ENCODE data around the gene WNT6. TPM values are rescaled to one million over a fixed set of nuclear protein-coding genes. Genes with fewer than 3 reads are reported as not detected.

The WNT6 gene
- total RNA-seq, 1 experiment from 2014 or later = 1.4 TPM

DNA sequence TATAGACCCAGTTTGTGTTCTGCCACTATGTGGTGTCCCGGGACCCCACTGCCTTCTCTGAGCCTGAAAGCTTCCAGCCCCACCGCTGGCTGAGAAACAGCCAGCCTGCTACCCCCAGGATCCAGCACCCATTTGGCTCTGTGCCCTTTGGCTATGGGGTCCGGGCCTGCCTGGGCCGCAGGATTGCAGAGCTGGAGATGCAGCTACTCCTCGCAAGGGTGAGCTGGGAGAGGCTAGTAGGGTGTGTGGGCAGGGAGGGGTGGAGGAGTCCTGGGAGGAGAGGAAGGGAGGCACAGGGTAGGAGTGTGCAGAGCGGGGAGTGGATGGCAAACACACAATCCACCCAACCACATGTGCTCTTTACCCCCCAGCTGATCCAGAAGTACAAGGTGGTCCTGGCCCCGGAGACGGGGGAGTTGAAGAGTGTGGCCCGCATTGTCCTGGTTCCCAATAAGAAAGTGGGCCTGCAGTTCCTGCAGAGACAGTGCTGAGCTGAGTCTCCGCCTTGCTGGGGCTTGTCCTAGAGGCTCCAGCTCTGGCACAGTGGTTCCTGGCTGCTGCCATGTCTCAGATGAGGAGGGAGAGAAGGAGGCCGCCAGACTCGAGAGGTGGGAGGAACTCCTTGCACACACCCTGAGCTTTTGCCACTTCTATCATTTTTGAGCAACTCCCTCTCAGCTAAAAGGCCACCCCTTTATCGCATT lies 44.9 kb upstream of the WNT6 start:
- Histone ChIP-seq H3K4me1 (ENCODE audit: control insufficient read depth in 1 of 2, insufficient read depth in 2 of 2, low read length in 2 of 2) (no peaks in the 10 kb centered on the region), H2AFZ (ENCODE audit: low read depth, low read length, poor library complexity, severe bottlenecking) (no peak overlapping the region), H3K9ac (ENCODE audit: low read length) (no peak overlapping the region), H3K79me2 (ENCODE audit: insufficient read depth, low read length) (no peaks in the 10 kb centered on the region), H3K4me2 (ENCODE audit: low read length) (no peak overlapping the region), H3K9me3 (ENCODE audit: control insufficient read depth in 1 of 2, insufficient read depth in 1 of 2, low read depth in 1 of 2, low read length in 2 of 2) (no peaks in the 10 kb centered on the region), H3K27ac (ENCODE audit: low read depth, low read length) (no peak overlapping the region), H3K4me3 (replicated peaks in 1 of 2; ENCODE audit: low read depth in 1 of 2, low read length in 2 of 2) (no peak overlapping the region), H3K9me2 (ENCODE audit: insufficient read depth) (no peaks in the 10 kb centered on the region), H3K36me3 (ENCODE audit: control insufficient read depth in 1 of 2, insufficient read depth in 2 of 2, low read length in 2 of 2) (no peaks in the 10 kb centered on the region), H4K20me1 (ENCODE audit: insufficient read depth) (no peaks in the 10 kb centered on the region), H3K27me3 (ENCODE audit: insufficient read depth, low read length) (no peaks in the 10 kb centered on the region)
- DNase-seq (ENCODE audit: low read depth, low spot score) = no peak
- ChIA-PET POLR2A (no interaction called here), RAD21 (ENCODE audit: low non-redundant PET in 1 of 2, low total read pairs in 2 of 2, uncharacterized antibody in 2 of 2, unreplicated experiment in 2 of 2) (no interaction called here), CTCF (no interaction called here)
- TF ChIP-seq, protein P1, sequence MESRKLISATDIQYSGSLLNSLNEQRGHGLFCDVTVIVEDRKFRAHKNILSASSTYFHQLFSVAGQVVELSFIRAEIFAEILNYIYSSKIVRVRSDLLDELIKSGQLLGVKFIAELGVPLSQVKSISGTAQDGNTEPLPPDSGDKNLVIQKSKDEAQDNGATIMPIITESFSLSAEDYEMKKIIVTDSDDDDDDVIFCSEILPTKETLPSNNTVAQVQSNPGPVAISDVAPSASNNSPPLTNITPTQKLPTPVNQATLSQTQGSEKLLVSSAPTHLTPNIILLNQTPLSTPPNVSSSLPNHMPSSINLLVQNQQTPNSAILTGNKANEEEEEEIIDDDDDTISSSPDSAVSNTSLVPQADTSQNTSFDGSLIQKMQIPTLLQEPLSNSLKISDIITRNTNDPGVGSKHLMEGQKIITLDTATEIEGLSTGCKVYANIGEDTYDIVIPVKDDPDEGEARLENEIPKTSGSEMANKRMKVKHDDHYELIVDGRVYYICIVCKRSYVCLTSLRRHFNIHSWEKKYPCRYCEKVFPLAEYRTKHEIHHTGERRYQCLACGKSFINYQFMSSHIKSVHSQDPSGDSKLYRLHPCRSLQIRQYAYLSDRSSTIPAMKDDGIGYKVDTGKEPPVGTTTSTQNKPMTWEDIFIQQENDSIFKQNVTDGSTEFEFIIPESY (IDR thresholded peaks at IDR 0.05; ENCODE audit: extremely low read depth, insufficient replicate concordance, low read length) = no peak
- no peak for TF ChIP-seq SIN3A (IDR thresholded peaks at IDR 0.05; ENCODE audit: low read depth)
- no peak for TF ChIP-seq TCF7L2 (IDR thresholded peaks at IDR 0.05; ENCODE audit: borderline replicate concordance, extremely low read depth, insufficient read depth, insufficient read length)
- no peak for TF ChIP-seq ELF1 (IDR thresholded peaks at IDR 0.05; ENCODE audit: borderline replicate concordance, low read depth)
- TF ChIP-seq, protein P2, sequence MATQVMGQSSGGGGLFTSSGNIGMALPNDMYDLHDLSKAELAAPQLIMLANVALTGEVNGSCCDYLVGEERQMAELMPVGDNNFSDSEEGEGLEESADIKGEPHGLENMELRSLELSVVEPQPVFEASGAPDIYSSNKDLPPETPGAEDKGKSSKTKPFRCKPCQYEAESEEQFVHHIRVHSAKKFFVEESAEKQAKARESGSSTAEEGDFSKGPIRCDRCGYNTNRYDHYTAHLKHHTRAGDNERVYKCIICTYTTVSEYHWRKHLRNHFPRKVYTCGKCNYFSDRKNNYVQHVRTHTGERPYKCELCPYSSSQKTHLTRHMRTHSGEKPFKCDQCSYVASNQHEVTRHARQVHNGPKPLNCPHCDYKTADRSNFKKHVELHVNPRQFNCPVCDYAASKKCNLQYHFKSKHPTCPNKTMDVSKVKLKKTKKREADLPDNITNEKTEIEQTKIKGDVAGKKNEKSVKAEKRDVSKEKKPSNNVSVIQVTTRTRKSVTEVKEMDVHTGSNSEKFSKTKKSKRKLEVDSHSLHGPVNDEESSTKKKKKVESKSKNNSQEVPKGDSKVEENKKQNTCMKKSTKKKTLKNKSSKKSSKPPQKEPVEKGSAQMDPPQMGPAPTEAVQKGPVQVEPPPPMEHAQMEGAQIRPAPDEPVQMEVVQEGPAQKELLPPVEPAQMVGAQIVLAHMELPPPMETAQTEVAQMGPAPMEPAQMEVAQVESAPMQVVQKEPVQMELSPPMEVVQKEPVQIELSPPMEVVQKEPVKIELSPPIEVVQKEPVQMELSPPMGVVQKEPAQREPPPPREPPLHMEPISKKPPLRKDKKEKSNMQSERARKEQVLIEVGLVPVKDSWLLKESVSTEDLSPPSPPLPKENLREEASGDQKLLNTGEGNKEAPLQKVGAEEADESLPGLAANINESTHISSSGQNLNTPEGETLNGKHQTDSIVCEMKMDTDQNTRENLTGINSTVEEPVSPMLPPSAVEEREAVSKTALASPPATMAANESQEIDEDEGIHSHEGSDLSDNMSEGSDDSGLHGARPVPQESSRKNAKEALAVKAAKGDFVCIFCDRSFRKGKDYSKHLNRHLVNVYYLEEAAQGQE (IDR thresholded peaks at IDR 0.05; ENCODE audit: low read depth) = no peak
- no peak for TF ChIP-seq CBX3 (IDR thresholded peaks at IDR 0.05; ENCODE audit: low read depth)
- TF ChIP-seq JUND (IDR thresholded peaks at IDR 0.05) = no peak
- TF ChIP-seq ZFX (IDR thresholded peaks at IDR 0.05) = no peak
- no peak for TF ChIP-seq RAD21 (IDR thresholded peaks at IDR 0.05; ENCODE audit: low read depth)
- BruUV-seq (replicated peaks) = no TSS peak
- ATAC-seq = no peak
- intact Hi-C loops (cut with micrococcal nuclease) = no loop called here

All from HCT116 (cell line).